NB4 (cell line): ENCODE data around the gene ENDOU.

Source experiments
- MYC ChIP-seq: IDR thresholded peaks from 2 replicates; pipeline ENCODE4 v1.6.1; 2011; ENCODE audit warnings: low read depth, low read length
- POLR2A ChIP-seq: IDR thresholded peaks from 2 replicates; pipeline ENCODE4 v1.6.1; 2011; ENCODE audit warnings: mild to moderate bottlenecking; ENCODE audit not compliant: insufficient read length; ENCODE audit errors: extremely low read depth
- TF ChIP-seq, protein P1 (sequence below): IDR thresholded peaks from one replicate; pipeline ENCODE4 v1.5.1; 2012; ENCODE audit warnings: low read depth, low read length
- TF ChIP-seq, protein P2 (sequence below): IDR thresholded peaks from 2 replicates; pipeline ENCODE4 v1.6.1; 2011; ENCODE audit warnings: low read depth, low read length

DNA sequence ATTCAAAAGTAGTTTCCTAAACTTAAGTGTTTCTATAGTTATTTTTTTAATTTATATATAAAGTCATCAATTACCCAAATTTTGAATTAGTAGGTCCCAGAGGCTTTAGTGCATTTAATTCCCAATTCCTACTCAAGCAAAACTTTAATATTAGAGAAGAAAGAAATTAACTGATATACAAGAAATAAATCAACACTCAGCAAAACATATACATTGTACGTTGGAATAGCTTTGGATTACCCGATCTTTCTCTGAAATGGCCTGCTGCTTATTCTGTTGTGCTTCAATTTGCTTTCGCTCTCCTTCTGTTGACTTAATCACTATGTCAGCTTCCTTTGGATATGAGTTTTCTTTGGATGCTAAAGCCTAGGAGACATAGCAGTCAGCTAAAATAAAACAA lies 37.7 kb downstream of the ENDOU start:
- TF ChIP-seq, protein P1, sequence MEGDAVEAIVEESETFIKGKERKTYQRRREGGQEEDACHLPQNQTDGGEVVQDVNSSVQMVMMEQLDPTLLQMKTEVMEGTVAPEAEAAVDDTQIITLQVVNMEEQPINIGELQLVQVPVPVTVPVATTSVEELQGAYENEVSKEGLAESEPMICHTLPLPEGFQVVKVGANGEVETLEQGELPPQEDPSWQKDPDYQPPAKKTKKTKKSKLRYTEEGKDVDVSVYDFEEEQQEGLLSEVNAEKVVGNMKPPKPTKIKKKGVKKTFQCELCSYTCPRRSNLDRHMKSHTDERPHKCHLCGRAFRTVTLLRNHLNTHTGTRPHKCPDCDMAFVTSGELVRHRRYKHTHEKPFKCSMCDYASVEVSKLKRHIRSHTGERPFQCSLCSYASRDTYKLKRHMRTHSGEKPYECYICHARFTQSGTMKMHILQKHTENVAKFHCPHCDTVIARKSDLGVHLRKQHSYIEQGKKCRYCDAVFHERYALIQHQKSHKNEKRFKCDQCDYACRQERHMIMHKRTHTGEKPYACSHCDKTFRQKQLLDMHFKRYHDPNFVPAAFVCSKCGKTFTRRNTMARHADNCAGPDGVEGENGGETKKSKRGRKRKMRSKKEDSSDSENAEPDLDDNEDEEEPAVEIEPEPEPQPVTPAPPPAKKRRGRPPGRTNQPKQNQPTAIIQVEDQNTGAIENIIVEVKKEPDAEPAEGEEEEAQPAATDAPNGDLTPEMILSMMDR, result no peak
- TF ChIP-seq POLR2A, result no peak
- TF ChIP-seq, protein P2, sequence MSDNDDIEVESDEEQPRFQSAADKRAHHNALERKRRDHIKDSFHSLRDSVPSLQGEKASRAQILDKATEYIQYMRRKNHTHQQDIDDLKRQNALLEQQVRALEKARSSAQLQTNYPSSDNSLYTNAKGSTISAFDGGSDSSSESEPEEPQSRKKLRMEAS, result no peak
- TF ChIP-seq MYC, result no peak
